HL-60 (cell line): ENCODE measurements around the gene IRAK4.

ENCODE experiments used
- DNase-seq, 2 experiments: peaks; one replicate each; pipeline ENCODE4 v3.0.0-alpha.2; 2010 to 2020; ENCODE audit warnings: low read depth in 1 of 2, low spot score in 1 of 2
- H3K27ac ChIP-seq: fragments of 250-450 bp; sonication (Bioruptor Pico); replicated peaks from 2 replicates; pipeline ENCODE4 v1.5.1; 2020; ENCODE audit warnings: mild to moderate bottlenecking, moderate library complexity
- H3K27me3 ChIP-seq: fragments of 250-450 bp; sonication (Bioruptor Pico); 2 replicates; pipeline ENCODE4 v1.5.1; 2021; ENCODE audit warnings: mild to moderate bottlenecking, moderate library complexity; ENCODE audit not compliant: insufficient read depth, poor library complexity, severe bottlenecking
- H3K4me3 ChIP-seq: replicated peaks from 2 replicates; pipeline ENCODE4 v1.5.1; 2011; ENCODE audit warnings: mild to moderate bottlenecking, control low read depth, low read length; ENCODE audit not compliant: insufficient read depth
- GABPA ChIP-seq: IDR thresholded peaks from 2 replicates; pipeline ENCODE4 v1.6.1; 2012; ENCODE audit warnings: low read depth
- POLR2AphosphoS5 ChIP-seq: IDR thresholded peaks from 2 replicates; pipeline ENCODE4 v1.6.1; 2012; ENCODE audit warnings: low read depth
- SPI1 ChIP-seq: IDR thresholded peaks from 2 replicates; pipeline ENCODE4 v1.6.1; 2012; ENCODE audit warnings: low read depth, mild to moderate bottlenecking, borderline replicate concordance
- TF ChIP-seq, protein P1 (sequence below): IDR thresholded peaks from one replicate; pipeline ENCODE4 v1.5.1; 2011; ENCODE audit warnings: low read length, control low read depth, inconsistent platforms; ENCODE audit not compliant: insufficient read depth
- TF ChIP-seq, protein P2 (sequence below): IDR thresholded peaks from 2 replicates; pipeline ENCODE4 v1.6.1; 2012; ENCODE audit warnings: low read depth; ENCODE audit not compliant: insufficient replicate concordance

IRAK4 gene

DNA sequence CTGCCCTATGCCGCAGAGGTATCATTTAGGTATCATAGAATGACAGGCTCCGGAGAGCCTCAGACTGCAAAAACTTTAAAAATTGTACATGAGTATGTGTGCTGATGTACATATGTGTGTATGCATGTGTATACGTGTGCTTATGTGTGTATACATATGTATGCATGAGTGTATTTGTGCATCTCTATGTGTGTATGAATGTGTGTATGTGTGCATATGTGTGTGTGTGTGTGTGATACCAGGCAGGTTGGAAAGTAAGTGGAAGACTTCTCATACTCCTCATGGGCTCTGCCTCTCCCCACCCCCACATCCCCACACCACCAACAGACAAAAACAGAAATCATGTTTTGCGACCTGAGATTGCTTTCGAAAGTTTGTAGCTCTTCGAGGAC, 76.5 kb downstream of the IRAK4 start:
- no peak for DNase-seq
- no peak overlapping the region for H3K27ac ChIP-seq
- H3K4me3 ChIP-seq, result peak overlapping the region; percentile 57
- TF ChIP-seq, protein P1, sequence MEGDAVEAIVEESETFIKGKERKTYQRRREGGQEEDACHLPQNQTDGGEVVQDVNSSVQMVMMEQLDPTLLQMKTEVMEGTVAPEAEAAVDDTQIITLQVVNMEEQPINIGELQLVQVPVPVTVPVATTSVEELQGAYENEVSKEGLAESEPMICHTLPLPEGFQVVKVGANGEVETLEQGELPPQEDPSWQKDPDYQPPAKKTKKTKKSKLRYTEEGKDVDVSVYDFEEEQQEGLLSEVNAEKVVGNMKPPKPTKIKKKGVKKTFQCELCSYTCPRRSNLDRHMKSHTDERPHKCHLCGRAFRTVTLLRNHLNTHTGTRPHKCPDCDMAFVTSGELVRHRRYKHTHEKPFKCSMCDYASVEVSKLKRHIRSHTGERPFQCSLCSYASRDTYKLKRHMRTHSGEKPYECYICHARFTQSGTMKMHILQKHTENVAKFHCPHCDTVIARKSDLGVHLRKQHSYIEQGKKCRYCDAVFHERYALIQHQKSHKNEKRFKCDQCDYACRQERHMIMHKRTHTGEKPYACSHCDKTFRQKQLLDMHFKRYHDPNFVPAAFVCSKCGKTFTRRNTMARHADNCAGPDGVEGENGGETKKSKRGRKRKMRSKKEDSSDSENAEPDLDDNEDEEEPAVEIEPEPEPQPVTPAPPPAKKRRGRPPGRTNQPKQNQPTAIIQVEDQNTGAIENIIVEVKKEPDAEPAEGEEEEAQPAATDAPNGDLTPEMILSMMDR, result no peak
- TF ChIP-seq, protein P2, sequence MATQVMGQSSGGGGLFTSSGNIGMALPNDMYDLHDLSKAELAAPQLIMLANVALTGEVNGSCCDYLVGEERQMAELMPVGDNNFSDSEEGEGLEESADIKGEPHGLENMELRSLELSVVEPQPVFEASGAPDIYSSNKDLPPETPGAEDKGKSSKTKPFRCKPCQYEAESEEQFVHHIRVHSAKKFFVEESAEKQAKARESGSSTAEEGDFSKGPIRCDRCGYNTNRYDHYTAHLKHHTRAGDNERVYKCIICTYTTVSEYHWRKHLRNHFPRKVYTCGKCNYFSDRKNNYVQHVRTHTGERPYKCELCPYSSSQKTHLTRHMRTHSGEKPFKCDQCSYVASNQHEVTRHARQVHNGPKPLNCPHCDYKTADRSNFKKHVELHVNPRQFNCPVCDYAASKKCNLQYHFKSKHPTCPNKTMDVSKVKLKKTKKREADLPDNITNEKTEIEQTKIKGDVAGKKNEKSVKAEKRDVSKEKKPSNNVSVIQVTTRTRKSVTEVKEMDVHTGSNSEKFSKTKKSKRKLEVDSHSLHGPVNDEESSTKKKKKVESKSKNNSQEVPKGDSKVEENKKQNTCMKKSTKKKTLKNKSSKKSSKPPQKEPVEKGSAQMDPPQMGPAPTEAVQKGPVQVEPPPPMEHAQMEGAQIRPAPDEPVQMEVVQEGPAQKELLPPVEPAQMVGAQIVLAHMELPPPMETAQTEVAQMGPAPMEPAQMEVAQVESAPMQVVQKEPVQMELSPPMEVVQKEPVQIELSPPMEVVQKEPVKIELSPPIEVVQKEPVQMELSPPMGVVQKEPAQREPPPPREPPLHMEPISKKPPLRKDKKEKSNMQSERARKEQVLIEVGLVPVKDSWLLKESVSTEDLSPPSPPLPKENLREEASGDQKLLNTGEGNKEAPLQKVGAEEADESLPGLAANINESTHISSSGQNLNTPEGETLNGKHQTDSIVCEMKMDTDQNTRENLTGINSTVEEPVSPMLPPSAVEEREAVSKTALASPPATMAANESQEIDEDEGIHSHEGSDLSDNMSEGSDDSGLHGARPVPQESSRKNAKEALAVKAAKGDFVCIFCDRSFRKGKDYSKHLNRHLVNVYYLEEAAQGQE, result no peak
- TF ChIP-seq GABPA, result no peak
- no peak for TF ChIP-seq POLR2AphosphoS5
- TF ChIP-seq SPI1, result no peak
- no peaks in the 10 kb centered on the region for H3K27me3 ChIP-seq

DNA sequence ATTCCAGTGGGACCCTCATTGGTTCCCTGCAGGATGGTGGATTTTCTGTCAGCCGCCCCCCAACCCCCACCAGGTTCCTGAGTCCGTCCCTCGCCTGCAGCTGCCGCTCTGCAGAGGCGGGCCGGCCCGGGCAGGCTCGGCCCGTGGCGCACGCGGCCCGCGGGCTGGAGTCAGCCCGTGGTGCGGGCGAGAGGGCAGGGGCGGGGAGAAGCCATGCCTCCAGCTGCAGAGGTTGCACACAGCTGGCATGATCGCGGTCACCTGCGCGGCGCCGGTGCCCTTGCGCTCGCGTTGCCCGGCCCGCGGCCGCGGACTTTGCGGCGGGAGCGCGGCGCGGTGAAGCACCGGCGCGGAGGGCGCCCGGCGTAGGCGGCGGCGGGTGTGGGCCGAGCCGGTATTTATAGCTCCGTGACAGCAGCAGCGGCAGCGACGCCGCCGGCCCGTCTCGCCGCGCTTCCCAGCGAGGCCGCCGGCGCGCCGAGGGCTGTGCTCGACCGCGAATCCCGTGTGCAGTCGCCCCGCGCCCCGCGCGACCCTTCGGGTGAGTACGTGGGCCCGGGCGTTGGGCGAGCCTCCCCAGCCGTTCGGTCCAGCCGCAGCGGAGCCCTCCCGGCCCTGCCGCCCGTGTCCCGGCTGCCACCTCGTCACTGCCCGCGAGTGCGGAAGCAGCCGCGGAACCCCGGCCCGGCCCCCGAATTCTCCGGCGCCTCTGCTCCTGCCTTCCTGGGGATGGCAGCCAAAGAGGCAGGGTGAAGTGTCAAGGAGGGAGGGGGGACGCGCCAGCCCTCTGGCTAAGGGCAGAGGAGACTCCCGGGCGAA, 77.1 kb downstream of the IRAK4 start, which contains the start of gene TMEM117:
Gene TMEM117 (plus strand): TSS at position 426 of the 819 bp plus-strand sequence.
- TF ChIP-seq SPI1 (no peak), POLR2AphosphoS5 (no peak; the same call in 1 of the 2 replicates), GABPA (no peak)
- TF ChIP-seq, protein P1, result no peak
- TF ChIP-seq, protein P2, result no peak
- Histone ChIP-seq H3K4me3 (peak within 1 kb of the TSS; percentile 57), H3K27me3 (no peaks in the 10 kb centered on the region), H3K27ac (peak within 1 kb of the TSS; percentile 43)
- DNase-seq, result peak in 1 of 2 experiments; percentile 57

DNA sequence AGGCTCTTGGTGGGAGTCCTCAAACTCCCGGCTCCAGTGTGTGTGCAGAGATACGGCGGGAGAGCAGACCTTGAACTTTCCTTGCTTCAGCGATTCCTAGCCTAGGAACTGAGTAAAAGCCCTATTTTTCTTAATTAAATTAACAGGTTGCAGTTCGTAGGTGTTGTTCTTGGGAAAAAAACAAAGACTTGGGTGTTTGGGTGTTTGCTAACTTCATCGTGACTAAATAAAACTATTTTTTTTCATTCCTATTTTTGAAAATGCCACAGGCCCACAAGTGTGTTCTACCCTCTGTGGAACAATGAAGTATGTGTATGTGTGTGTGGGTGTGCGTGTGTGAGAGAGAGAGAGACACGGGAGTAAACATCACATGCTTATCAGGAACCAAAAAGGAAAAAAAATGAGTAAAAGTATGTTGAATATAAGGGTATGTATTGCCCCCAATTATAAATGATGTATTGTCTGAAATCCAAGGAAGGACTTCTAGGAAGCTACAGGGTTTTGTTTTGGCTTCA, 77.8 kb downstream of the IRAK4 start:
- H3K27ac ChIP-seq, result peak overlapping the region; percentile 43
- H3K27me3 ChIP-seq, result no peaks in the 10 kb centered on the region
- no peak for DNase-seq
- no peak for TF ChIP-seq POLR2AphosphoS5
- no peak for TF ChIP-seq GABPA
- no peak for TF ChIP-seq SPI1
- TF ChIP-seq, protein P1, result no peak
- TF ChIP-seq, protein P2, result no peak
- H3K4me3 ChIP-seq, result peak overlapping the region; percentile 57
